Ecto neural progenitor cell (in vitro differentiated cells): ENCODE data around the gene CEP57L1.
"Not testable (repeated sequence)": the region's sequence is repeated elsewhere in the genome, so short reads cannot be mapped to it uniquely, and the experiment has no call there.

Experiments used
- DNase-seq: peaks from one replicate; pipeline ENCODE4 v3.0.0-alpha.2; 2018; ENCODE audit warnings: low spot score

Gene CEP57L1

GRCh38 chr6:109105681-109106080 lies 10.4 kb downstream of the CEP57L1 start:
- DNase-seq = no peak

DNA sequence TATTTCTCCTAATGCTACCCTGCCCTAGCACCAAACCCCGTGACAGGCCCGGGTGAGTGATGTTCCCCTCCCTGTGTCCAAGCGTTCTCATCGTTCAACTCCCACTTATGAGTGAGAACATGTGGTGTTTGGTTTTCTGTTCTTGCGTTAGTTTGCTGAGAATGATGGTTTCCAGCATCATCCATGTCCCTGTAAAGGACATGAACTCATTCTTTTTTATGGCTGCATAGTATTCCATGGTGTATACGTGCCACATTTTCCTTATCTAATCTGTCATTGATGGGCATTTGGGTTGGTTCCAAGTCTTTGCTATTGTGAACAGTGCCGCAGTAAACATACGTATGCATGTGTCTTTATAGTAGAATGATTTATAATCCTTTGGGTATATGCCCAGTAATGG lies 14.4 kb downstream of the CEP57L1 start:
- DNase-seq = not testable (repeated sequence)

DNA sequence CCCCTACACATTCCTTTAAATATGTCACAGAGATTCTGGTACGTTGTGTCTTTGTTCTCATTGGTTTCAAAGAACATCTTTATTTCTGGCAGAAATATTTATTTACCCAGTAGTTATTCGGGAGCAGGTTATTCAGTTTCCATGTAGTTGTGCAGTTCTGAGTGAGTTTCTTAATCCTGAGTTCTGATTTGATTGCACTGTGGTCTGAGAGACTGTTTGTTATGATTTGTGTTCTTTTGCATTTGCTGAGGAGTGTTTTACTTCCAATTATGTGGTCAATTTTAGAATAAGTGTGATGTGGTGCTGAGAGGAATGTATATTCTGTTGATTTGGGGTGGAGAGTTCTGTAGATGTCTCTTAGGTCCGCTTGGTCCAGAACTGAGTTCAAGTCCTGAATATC lies 17.4 kb downstream of the CEP57L1 start:
- DNase-seq = not testable (repeated sequence)

- no peak for DNase-seq
Observed at GRCh38 chr6:109117346-109118035, 22.2 kb downstream of the CEP57L1 start.

DNA sequence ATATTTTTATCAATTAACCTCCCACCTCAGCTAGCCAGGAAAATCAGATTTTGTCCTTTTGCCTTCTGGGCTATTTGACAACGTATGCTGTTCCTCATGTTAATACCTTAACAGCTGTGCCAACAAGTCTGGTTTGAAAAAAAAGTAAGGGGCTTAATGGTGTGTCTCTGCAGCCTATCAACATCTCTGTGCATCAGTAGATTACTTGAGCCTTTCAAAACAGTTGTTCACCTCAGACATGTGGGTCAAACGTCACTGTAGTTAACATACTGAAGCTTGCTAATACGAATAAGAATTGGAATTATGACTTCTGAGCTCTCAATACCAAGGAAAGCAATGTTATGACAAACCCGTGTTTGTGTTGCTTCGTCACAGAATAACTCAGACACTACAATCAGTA lies 23.0 kb downstream of the CEP57L1 start:
- no peak for DNase-seq

- DNase-seq = no peak
Observed at GRCh38 chr6:109118871-109119354, 23.6 kb downstream of the CEP57L1 start.

- no peak for DNase-seq
Observed at GRCh38 chr6:109121411-109121810, 26.1 kb downstream of the CEP57L1 start.

DNA sequence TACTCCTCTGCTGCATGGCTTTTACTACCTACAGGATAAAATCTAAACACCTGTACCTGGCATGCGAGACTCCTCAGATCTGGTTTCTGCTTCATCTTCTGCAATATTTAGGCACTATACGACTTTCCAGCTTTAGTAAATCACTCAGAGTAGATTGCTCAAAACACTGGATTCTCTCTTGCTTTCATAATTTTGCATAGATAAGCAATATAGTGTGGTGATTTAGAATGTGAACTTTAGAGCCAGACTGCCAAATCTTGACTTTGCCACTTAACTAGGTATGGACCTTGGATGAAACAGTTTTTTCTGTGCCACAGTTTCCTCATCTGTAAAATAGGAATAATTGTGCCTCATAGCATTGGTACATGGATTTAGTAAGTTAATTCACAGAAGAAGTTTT lies 28.9 kb downstream of the CEP57L1 start:
- no peak for DNase-seq

DNA sequence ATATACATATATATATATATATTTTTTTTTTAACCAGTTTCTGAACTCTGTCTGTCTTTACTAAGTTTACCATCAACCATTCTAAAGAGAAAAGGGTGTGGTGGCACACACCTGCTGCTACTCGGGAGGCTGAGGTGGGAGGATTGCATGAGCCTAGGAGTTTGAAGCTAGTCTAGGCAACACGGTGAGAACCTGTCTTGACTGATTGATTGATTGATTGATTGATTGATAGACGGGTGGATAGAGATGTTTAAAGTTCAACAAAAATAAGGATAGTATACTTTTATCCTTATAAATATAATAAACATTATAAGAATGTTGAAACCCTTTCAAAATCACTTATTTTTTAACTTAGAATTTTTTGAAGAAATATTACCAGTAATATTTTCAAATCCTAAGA lies 30.2 kb downstream of the CEP57L1 start:
- no peak for DNase-seq

DNA sequence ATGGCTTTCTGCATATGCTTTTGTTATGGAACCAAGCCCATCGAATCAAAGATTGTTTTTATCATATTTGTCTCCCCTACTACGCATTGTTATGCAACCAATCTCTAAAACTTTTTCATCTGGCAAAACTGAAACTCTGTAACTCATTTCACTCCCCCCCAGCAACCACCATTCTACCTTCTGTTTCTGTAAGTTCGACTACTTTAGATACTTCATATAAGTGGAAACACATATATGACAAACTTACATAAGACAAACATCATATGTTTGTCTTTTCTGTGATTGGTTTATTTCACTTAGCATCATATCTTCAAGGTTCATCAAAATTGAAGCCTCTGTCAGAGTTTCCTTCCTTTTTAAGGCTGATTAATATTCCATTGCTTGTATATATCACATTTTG lies 34.8 kb downstream of the CEP57L1 start:
- no peak for DNase-seq

DNA sequence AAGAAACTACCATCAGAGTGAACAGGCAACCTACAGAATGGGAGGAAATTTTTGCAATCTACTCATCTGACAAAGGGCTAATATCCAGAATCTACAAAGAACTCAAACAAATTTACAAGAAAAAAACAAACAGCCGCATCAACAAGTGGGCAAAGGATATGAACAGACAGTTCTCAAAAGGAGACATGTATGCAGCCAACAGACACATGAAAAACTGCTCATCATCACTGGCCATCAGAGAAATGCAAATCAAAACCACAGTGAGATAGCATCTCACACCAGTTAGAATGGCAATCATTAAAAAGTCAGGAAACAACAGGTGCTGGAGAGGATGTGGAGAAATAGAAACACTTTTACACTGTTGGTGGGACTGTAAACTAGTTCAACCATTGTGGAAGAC lies 40.3 kb downstream of the CEP57L1 start:
- not testable (repeated sequence) for DNase-seq

DNA sequence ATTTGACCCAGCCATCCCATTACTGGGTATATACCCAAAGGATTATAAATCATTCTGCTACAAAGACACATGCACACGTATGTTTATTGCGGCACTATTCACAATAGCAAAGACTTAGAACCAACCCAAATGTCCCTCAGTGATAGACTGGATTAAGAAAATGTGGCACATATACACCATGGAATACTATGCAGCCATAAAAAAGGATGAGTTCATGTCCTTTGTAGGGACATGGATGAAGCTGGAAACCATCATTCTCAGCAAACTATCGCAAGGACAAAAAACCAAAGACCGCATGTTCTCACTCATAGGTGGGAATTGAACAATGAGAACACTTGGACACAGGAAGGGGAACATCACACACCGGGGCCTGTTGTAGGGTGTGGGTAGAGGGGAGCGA lies 40.7 kb downstream of the CEP57L1 start:
- DNase-seq = not testable (repeated sequence)

DNA sequence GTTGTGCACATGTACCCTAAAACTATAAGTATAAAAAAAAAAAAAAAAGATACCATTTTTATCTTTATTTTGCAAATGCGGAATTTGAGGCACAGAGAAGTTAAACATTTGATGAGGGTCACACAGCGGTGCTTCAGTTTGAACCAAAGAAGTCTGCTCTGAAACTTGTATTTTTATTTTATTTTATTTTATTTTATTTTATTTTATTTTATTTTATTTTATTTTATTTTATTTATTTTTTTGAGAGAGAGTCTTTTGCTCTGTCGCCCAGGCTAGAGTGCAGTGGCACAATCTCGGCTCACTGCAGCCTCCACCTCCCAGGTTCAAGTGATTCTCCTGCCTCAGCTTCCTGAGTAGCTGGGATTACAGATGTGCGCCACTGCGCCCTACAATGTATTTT lies 41.2 kb downstream of the CEP57L1 start:
- not testable (repeated sequence) for DNase-seq

- DNase-seq = no peak
Observed at GRCh38 chr6:109139109-109139508, 43.8 kb downstream of the CEP57L1 start.

- DNase-seq = not testable (repeated sequence)
Observed at GRCh38 chr6:109142067-109142466, 46.8 kb downstream of the CEP57L1 start.

- no peak for DNase-seq
Observed at GRCh38 chr6:109143191-109143590, 47.9 kb downstream of the CEP57L1 start.

- DNase-seq = not testable (repeated sequence)
Observed at GRCh38 chr6:109148251-109148650, 52.9 kb downstream of the CEP57L1 start.

GRCh38 chr6:109148716-109149115 lies 53.4 kb downstream of the CEP57L1 start:
- not testable (repeated sequence) for DNase-seq

GRCh38 chr6:109153752-109154151 lies 58.4 kb downstream of the CEP57L1 start:
- DNase-seq = no peak

GRCh38 chr6:109164331-109164730 lies 69.0 kb downstream of the CEP57L1 start:
- no peak for DNase-seq

DNA sequence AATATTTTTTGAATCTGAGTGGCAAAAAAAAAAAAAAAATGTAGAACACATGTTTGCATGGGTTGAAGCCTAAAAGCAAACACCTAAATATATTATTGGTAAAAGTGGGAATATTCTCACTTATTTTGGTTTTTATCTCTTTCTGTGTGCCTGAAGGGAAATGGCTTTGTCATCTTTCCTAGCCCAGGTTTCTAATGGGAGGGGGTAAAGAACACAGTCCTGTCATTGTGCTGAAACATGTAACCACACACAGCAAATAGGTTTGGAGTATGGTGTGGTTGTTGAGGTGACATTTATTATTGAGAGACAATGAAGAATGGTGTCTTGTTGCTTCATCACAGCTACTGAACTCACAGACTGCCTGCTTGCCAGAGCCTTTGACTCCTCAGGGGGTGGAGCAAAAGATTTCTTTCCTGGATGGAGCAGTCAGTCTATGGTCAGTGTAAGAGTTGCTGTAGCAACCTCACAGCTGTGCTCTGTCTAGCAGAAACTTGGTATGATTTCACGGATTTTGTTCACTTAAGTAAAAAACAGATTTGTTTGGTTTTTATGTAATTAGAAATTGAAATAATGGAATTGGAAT lies 70.2 kb downstream of the CEP57L1 start:
- DNase-seq = no peak

DNA sequence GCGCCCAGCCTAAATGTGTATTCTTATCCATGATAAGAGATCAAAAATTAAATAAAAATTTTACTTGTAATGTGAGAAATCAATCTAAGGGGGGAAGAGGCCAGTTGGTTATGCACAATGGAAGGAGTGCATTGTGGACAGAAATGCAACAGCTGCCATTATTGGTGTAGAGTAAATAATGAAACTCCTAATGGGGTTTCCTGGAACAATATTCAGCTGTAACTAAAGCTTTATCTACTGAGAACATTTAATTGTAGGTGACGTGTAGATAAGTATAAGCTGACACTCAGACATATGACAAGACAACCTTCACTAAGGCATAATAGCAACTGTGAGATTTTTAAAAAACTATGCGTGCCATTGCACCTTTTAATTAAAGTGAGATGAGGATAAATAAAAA lies 71.4 kb downstream of the CEP57L1 start:
- no peak for DNase-seq

- no peak for DNase-seq
Observed at GRCh38 chr6:109167562-109167961, 72.3 kb downstream of the CEP57L1 start.

GRCh38 chr6:109170333-109170732 lies 75.0 kb downstream of the CEP57L1 start:
- DNase-seq = no peak
